IPS-18c (cell line): Measurements from ENCODE around the gene HES1.

Source experiments
- H3K4me3 ChIP-seq: 2 replicates; pipeline ENCODE4 v1.7.0; 2013; ENCODE audit warnings: low read depth, mild to moderate bottlenecking, low read length, moderate library complexity; ENCODE audit not compliant: insufficient read depth
- H3K9me3 ChIP-seq: one replicate; pipeline ENCODE4 v1.6.1; 2013; ENCODE audit warnings: mild to moderate bottlenecking, low read length, moderate library complexity; ENCODE audit not compliant: control insufficient read depth, insufficient read depth

HES1 gene

DNA sequence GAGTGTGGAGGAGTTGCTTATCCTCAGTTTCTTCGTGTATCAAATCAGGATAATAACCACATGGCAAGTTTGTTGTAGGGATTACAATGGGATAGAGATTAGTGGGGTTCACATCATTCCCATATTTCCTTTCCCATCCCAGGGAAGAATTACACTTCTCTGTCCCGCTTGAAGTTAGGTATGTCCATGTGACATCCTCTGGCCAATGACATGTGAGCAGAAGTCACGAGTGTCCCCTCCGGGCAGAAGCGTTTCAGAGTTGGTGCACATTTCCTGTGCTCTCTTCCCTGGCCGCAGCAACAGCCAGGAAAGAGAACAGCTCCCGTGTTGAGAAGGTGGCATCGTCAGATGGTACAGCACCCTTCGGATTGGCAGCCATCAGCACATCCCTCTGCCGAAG, 36.7 kb upstream of the HES1 start:
- Histone ChIP-seq H3K9me3 (no peaks in the 10 kb centered on the region), H3K4me3 (no peak overlapping the region)

DNA sequence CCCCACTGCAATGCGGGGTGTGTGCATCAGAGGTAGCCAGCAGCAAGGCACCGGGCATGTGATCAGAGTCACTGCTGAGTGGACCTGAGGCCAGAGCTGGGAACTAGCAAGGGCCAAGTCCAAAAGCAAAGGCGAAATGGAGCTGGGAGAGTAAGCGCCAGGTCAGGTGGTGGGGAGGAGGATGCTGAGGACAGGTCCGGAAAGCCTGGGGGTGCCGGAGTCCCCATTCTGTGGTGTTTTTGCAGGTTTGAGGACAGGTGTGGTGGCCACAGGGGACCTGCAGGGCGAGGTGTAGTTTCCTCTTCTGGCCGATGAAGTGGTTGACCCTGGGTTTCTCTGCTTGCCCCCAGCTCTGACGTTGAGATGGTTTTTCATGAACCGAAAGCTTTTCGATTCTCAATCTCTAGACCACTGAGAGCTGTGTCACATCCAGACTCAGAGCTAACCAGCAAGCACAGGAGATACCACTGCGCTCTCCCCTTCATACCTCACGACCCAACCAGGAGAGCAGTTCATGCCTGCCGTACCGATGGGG, 35.0 kb upstream of the HES1 start:
- no peak overlapping the region for H3K4me3 ChIP-seq
- no peaks in the 10 kb centered on the region for H3K9me3 ChIP-seq

DNA sequence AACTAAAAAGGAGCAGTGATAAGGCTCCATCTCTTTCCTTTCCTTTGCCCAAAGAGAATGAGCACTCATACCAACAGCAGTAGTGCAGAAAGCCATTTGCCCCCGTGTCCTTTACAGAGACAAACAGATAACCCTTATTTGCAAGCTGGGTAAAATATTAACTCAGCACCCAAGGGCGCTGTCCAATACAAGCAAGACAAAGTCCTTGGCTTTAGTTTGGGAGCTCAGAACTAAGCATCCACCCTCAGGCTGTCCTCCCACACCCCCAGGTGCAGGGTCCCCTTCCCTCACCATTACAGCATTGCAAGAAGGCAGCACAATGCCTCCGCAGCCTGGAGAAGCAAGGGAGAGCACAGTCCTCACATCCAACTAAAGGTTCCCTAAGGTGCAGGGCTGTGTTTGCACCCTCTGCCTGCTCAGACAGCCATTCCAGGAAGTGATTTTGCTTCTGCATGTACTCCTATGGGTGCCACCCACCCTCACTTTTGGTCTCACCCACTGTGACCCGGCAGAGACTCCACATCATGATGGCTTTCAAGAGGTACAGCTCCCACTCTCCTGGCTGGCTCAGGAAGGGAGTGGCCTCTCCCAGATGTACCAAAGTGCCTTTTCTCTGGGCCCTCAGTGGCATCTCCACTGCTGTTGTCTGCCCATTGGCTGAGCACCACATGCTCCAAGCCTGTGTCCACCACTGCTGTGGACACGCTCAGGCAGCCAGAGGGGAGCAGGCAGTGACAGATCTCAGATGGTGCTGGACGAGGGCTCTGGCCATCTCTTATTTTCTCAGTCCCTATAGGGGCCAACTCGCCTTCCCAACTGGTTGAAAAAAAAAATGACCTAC, 34.1 kb upstream of the HES1 start:
- Histone ChIP-seq H3K4me3 (no peak overlapping the region), H3K9me3 (no peaks in the 10 kb centered on the region)

DNA sequence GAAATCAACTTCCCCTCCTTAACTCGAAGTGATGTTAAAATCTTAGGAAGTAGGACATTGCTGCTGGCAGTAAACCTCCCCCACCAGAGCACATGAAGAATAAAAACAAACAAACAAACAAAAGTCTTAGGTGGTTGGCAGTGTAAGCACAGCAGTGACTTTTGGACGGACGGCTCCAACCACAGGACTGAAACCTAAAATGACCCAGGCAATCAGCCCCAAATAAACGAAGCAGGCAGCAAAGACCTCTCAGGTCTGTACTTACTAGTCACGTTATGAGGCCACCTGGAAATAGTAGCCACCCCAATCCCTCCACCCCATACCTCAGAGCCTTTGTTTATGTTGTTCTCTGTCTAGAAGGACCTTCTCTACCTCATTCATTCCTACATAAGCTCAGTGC, 33.5 kb upstream of the HES1 start:
- Histone ChIP-seq H3K9me3 (no peaks in the 10 kb centered on the region), H3K4me3 (no peak overlapping the region)

DNA sequence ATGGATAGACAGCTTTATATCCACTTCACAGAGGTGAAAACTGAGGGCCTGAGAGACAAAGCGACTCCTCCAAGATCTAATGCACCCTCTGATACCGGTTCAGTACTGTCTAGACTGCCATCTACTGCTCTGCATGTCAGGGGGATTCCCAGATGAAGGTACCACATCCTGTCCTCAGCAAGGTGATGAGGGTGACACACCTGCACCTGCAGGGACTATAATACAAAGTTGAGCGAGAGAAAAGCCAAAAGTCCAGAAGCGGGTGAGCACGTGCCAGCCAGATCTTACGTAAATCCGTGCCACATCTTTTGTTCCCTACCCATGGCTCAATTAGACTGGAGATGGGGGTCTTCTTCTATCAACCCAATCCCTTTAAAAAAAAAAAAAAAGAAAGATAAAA, 32.4 kb upstream of the HES1 start:
- peaks cover 4% of the 10 kb centered on the region for H3K9me3 ChIP-seq
- no peak overlapping the region for H3K4me3 ChIP-seq

DNA sequence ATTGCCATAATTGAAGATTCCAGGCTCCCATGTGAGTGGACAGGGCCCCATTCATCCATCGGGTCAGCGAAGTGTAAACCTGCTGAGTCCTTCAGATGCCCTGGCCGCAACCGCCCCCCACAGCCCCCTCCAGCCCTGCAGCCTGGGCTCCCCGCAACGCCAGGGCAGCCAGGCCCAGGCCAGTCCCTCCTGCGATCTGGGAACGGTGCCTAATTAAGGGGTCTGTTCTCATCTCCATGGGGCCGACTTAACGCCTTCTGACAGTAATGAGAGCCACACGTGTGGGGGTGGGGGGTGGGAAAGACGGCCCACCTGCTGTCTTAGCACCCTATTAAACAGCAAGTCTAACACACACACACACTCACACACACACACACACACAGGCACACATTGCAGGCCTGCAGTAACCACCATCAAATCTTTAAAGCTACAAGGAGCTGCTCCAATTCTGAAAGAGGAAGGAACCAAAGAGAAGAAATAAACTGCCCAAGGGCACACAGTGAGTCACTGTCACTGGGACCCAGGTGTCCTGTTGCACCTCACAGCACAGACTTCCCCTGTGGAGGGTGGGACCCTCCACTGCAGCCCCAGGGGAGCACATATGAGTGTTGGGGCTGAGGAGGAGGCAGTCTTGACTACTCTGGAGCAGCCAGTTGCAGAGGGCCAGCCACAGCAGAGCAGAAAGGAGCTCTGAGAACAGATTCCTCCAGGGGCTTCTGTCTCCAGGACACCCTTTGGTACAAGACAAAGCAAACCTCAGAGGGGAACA, 31.8 kb upstream of the HES1 start:
- peaks cover 4% of the 10 kb centered on the region for H3K9me3 ChIP-seq
- no peak overlapping the region for H3K4me3 ChIP-seq

DNA sequence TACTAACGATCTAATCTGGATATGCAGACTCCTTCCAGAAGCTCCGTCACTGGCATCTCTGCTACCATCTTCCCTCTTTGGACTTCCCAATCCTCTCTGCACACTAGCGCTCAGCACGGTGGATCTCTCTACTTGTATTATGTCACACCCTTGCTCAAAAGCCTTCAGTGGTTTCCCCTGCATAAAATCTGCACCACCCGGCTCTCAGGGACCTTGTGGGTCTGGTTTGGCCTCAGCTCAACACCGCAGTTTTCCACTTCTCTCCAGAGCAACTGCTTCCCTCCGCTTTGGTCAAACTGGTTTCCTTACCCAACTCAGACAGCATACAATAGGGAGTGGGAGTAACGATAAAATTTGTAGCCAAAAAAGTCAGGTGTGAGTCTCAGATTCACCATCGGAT, 30.7 kb upstream of the HES1 start:
- H3K4me3 ChIP-seq: no peak overlapping the region

DNA sequence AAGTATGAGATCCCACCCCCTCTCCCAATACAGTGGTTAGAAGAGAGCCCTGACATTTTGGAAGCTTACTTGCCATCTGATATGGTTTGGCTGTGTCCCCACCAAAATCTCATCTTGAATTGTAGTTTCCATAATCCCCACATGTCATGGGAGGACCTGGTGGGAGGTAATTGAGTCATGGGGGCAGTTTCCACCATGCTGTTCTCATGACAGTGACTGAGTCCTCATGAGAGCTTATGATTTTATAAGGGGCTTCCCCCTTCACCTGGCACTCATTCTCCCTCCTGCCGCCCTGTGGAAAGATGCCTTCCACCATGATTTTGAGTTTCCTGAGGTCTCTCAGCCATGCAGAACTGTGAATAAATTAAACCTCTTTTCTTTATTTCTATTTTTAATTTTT, 28.8 kb upstream of the HES1 start:
- Histone ChIP-seq H3K4me3 (no peak overlapping the region), H3K9me3 (peaks cover 6% of the 10 kb centered on the region)

More for the DNA sequence above, 30.7 kb upstream of the HES1 start:
- H3K9me3 ChIP-seq: peaks cover 5% of the 10 kb centered on the region

DNA sequence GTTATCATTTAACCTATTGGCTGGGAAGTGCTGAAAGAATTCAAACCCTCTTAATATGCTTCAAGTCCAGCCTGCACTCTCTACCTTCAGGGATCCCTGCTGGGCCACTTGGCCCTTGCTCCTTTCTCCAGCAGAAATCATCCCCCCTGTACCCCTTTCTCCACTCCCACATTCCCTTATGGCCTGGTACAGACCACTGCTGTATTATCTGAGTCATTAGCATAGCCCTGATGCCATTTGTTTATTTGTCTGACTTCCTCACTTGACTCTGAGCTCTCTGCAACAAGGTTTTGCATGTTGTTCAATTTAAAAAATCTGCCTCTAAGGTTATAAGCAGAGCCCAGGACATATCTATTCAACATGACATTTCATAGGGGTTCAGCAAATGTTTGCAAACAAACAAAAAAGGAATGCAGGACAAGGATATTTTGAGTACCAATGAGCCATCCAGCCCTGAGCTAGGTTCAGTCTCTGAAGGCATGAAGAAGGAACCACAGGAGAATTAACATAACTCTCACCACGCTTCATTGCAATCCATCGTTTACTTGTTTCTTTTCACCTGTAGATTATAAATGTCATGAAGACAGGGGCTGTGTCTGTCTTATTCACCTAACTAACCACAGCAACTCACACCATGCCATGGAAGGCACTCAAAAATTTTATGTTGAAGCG, 26.6 kb upstream of the HES1 start:
- Histone ChIP-seq H3K4me3 (no peak overlapping the region), H3K9me3 (peaks cover 6% of the 10 kb centered on the region)

DNA sequence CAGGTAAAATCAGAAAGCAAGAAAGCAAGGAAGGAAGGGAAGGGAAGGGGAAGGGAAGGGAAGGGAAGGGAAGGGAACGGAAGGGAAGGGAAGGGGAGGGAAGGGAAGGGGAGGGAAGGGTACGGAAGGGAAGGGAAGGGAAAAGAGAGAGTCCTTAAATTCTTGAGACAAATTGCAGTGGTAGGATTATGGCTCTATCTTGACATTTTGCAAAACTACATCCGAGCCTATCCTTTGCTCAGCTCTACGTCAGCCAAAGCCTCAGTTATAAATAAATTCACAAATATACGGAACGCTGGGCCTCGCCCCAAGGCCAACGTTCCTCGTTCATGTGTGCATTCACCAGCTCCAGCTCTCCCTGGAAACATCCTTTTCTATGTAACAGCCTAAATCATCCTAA, 25.5 kb upstream of the HES1 start:
- no peak overlapping the region; the same call in 1 of the 2 replicates for H3K4me3 ChIP-seq
- H3K9me3 ChIP-seq: peaks cover 6% of the 10 kb centered on the region

DNA sequence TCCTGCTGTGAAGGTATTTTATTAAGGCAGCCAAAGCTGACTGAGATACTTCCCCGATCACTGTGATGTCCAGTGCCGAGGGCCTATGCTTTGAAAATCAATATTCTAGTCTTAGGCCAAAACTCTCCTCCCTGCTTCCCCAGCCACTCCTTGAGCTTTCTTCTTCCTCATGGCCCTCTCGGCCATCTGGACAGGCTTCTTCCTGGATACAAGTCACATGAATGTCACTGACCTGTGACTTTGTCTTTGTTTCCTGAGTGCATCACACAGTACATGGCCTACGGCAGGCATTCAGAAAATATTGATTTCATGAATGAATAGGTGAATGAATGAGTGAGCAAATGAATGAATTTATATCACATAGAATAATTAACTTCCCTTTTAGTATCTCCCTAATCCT, 24.6 kb upstream of the HES1 start:
- H3K9me3 ChIP-seq: peaks cover 6% of the 10 kb centered on the region
- H3K4me3 ChIP-seq: no peak overlapping the region

DNA sequence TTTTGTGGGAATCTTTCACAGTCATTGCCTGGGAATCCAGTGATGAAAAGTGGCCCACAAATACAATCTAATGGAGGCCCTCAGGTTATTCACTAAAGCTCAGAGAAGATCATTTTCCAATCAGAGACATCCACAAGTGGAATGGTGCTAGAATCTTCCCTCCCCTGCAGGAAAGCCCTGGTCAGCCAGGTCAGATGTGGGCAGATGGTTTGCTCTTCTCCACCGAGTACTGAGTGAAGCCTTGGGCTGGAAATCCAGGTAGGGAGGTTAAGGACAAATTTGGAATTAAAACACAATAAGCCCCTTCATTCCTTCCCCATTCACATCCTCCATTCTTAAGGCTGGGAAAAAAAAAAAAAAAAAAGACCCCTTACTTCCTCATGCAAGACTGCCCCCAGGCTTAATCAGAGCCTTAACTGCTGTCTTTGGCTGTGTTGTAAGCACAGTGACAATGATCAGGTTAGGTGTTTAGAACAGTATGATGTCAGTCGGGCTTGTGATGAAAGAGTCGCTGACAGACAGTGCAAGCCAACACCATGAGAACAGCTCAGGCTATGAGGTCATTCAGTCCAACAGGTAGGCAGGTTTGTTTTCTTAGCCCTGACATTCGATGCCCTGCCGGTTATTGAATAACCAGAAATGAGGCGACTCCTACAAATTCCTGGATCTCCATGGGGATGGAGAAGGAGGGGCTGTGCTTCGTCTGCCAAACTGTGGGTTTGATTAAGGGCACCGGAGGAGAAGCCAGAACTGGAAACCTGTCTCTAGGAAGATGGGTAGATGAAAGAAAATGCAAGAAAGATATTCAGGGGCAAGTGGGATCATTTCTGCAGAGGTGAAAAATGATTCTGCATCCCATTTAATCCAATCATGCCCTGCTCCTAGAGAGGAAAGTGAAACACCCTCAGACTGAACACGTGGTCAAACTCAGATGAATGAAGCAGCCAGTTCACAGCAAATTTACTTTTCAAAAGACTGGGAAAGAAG, 23.5 kb upstream of the HES1 start:
- Histone ChIP-seq H3K4me3 (no peak overlapping the region), H3K9me3 (peaks cover 6% of the 10 kb centered on the region)

DNA sequence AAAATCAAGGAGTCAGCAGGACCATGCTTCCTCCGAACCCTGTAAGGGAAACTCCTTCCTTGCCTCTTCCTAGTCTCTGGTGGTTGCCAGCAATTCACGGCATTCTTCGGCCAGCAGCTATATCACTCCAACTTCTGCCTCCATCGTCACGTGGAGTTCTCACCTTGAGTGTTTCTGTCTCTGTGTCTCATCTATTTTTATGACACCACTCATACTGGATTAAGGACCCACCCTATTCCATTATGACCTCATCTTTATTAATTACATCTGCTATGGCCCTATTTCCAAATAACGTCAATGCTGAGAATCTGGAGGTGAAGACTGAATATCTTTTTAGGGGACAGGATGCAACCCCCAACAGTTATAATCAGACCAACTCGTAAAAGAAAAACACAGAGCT, 21.8 kb upstream of the HES1 start:
- Histone ChIP-seq H3K9me3 (peaks cover 2% of the 10 kb centered on the region), H3K4me3 (no peak overlapping the region)

DNA sequence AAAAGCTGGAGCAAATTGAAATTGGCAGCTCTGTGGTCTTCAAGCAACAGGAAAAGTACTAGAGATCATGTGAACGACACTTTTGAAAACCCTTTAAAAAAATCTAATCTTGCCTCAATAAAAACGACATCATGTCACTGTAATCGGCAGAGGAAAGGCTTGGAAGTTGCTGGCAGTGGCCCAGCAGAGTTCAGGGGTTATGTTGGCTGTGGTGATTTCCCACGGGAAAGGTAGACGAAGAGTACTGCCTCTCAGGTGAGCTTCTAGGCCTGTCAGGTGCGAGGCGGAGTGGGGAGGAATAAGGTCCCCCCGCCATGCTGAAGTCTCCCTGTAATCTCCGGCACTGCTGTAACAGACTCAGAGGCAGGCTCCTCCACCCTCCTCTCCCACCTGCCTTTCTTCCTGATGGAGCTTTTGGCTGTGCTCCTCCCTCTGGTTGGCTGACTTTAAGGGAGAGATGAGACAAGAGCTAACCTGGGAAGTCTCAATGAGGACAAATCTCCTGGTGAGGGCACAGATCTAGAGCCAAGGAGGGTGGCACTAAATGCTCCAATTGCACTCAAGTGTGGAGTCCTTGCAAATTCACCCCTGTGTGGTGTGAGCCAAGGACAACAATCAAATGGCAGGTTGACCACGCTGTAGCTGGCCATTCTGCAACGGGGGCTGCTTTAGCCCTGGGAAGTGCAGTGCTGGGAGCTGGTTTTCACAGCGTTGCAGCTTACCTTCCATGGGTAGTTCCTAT, 18.7 kb upstream of the HES1 start:
- no peaks in the 10 kb centered on the region for H3K9me3 ChIP-seq
- no peak overlapping the region for H3K4me3 ChIP-seq

DNA sequence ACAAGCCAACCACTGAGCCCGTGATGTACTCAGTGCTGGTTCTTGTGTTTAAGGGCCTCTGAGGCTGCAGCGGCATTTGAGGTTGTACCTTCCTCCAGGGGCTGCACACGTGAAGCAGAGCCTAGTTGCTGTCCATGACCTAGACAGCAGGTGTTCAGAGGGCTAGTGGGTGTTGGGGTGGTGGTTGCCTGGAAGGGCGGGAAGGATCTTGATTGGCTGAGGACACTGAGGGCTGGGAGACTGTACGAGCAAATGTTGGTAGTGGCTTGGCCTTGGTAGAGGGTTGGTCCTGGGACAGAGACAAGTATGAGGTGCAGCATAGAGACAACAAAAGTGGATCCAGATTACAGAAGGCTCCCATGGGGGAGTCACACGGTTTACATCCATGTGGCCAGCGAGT, 17.0 kb upstream of the HES1 start:
- Histone ChIP-seq H3K4me3 (no peak overlapping the region), H3K9me3 (no peaks in the 10 kb centered on the region)
